Calu3 (cell line): ENCODE data around the gene NFX1. TPM values are rescaled to one million over a fixed set of nuclear protein-coding genes. Genes with fewer than 3 reads are reported as not detected.

Experiments
- BruUV-seq: library from RNA; stranded (reverse); fragments of 400-500 nt; replicated peaks from 2 replicates; lab custom pipeline; 2021; lab: Mats Ljungman, UMichigan
- CTCF ChIA-PET: fragments of 300-600 bp; sonication (Branson Sonifier 250); formaldehyde crosslinking; loops from one replicate; lab custom pipeline; 2022; ENCODE audit warnings: antibody characterized with exemption; lab: Charles Lee
- DNase-seq: peaks from one replicate; pipeline ENCODE4 v3.0.0; 2022
- H3K27ac Mint-ChIP-seq: one replicate; pipeline ENCODE4 v1.8.0; 2022; ENCODE audit warnings: mixed read lengths; ENCODE audit not compliant: unreplicated experiment
- H3K27me3 Mint-ChIP-seq: one replicate; pipeline ENCODE4 v1.8.0; 2022; ENCODE audit warnings: mixed read lengths; ENCODE audit not compliant: unreplicated experiment
- H3K36me3 Mint-ChIP-seq: one replicate; pipeline ENCODE4 v1.8.0; 2022; ENCODE audit warnings: mild to moderate bottlenecking, moderate library complexity, mixed read lengths; ENCODE audit not compliant: insufficient read depth, unreplicated experiment
- H3K4me1 Mint-ChIP-seq: one replicate; pipeline ENCODE4 v1.8.0; 2022; ENCODE audit warnings: mild to moderate bottlenecking, low read depth, mixed read lengths; ENCODE audit not compliant: unreplicated experiment
- H3K4me3 Mint-ChIP-seq: one replicate; pipeline ENCODE4 v1.8.0; 2022; ENCODE audit warnings: mild to moderate bottlenecking, low read depth, moderate library complexity, mixed read lengths; ENCODE audit not compliant: unreplicated experiment
- H3K9me3 Mint-ChIP-seq: one replicate; pipeline ENCODE4 v1.8.0; 2022; ENCODE audit warnings: low read depth, mixed read lengths; ENCODE audit not compliant: unreplicated experiment
- intact Hi-C: fragments of 100-400 bp; cut with micrococcal nuclease; formaldehyde crosslinking; loops from one replicate; pipeline ENCODE4 v1.10.0; 2022; ENCODE audit not compliant: unreplicated experiment
- total RNA-seq: library from RNA; stranded (reverse); gene quantifications from 2 replicates; pipeline ENCODE4 v1.2.3, GENCODE V29; 2022
- TF ChIP-seq, protein P1 (sequence below): fragments of 200-600 bp; IDR thresholded peaks from one replicate; pipeline ENCODE4 v1.8.0; 2022; ENCODE audit warnings: antibody characterized with exemption; ENCODE audit not compliant: unreplicated experiment

Gene NFX1
- total RNA-seq, 1 experiment from 2014 or later, result 27.3 TPM

DNA sequence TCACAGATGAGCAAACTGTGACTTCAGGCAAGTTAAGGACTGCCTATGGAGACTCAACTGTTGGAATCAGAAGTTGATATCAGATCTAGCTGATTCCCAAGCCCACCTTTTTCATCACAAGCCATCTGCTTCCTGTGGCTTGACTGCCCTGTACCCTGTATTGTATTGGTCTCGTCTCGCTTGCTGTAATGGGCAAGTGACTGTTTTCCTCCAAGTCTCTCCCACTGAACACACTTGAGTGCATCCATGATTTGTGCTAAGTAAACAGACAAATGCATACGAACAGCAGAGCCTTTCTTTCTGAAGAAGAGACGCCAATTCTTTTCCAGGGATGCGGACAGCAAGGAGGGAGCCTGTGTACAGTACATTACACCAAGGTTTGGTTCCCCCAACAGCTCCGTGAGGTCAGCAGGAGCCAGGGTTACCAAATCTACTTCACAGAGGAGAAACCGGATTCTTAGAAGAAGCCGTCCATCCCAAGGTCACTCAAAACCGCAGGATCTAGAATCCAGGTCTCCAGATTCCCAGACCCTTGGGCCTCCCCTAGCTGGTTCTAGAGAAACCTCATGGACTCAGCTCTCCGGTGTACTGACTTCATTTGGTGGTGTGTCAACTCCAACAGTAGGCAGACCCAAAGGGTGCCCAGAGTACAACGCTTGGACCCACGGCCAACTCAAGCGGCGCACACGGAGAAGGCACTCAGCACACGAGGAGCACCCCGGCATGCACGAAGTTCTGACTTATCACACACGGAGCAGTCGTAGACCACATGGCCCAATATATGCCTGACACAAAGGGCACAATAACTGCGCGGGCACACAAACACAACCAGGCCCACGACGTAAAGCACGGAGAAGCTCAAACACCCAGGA is 26.9 kb upstream of the NFX1 start:
- intact Hi-C loops, result loop anchor here (1.0 kb wide), 1 partner anchor 34 kb away; no protein-coding TSS in a partner anchor

DNA sequence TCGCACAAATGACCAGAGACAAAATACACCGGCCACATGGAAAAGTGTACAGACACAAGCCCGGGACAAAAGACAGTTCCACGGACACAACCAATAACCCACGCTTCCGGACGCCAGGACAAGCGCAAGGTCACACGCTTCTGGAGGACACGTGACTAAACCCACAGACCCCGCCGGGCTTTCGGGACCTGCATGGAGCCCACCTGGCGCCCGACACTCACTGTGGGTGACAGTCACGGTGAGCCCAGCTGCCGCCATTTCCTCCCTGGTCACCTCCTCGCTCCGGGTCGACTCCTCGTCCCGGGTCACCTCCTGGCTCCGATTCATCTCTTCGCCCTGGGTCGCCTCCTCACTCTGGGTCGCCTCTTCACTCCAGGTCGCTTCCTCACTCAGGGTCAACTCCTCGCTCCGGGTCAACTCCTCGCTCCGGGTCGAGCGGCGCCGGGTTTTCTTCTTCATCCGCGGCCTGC is 26.3 kb upstream of the NFX1 start:
- no TSS peak for BruUV-seq
- H3K4me3 Mint-ChIP-seq, result peak overlapping the region; percentile 85
- intact Hi-C loops, result loop anchor here (1.0 kb wide), 1 partner anchor 35 kb away; no protein-coding TSS in a partner anchor
- H3K4me1 Mint-ChIP-seq, result peaks cover 32% of the 10 kb centered on the region
- TF ChIP-seq, protein P1, sequence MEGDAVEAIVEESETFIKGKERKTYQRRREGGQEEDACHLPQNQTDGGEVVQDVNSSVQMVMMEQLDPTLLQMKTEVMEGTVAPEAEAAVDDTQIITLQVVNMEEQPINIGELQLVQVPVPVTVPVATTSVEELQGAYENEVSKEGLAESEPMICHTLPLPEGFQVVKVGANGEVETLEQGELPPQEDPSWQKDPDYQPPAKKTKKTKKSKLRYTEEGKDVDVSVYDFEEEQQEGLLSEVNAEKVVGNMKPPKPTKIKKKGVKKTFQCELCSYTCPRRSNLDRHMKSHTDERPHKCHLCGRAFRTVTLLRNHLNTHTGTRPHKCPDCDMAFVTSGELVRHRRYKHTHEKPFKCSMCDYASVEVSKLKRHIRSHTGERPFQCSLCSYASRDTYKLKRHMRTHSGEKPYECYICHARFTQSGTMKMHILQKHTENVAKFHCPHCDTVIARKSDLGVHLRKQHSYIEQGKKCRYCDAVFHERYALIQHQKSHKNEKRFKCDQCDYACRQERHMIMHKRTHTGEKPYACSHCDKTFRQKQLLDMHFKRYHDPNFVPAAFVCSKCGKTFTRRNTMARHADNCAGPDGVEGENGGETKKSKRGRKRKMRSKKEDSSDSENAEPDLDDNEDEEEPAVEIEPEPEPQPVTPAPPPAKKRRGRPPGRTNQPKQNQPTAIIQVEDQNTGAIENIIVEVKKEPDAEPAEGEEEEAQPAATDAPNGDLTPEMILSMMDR, result no peak
- peaks cover 48% of the 10 kb centered on the region for H3K36me3 Mint-ChIP-seq
- H3K9me3 Mint-ChIP-seq, result no peaks in the 10 kb centered on the region
- H3K27ac Mint-ChIP-seq, result peak overlapping the region; percentile 86
- DNase-seq, result no peak
- no peaks in the 10 kb centered on the region for H3K27me3 Mint-ChIP-seq
- CTCF ChIA-PET, result interaction anchor here (0.7 to 1.1 kb wide), 3 partner anchors 24 to 247 kb away, joined by 3 to 6 read pairs (median 4); partner anchors contain the start of gene SPINK4

More for the DNA sequence above, 26.9 kb upstream of the NFX1 start:
- Mint-ChIP-seq H3K9me3 (no peaks in the 10 kb centered on the region), H3K4me1 (peaks cover 32% of the 10 kb centered on the region), H3K4me3 (peak overlapping the region; percentile 85), H3K27me3 (no peaks in the 10 kb centered on the region), H3K36me3 (peaks cover 54% of the 10 kb centered on the region), H3K27ac (peak overlapping the region; percentile 86)
- DNase-seq, result no peak
- CTCF ChIA-PET, result interaction anchor here (0.6 to 1.1 kb wide), 2 partner anchors 23 to 57 kb away, joined by 3 to 6 read pairs; partner anchors contain the start of gene SPINK4
- no TSS peak for BruUV-seq
- TF ChIP-seq, protein P1, result no peak

DNA sequence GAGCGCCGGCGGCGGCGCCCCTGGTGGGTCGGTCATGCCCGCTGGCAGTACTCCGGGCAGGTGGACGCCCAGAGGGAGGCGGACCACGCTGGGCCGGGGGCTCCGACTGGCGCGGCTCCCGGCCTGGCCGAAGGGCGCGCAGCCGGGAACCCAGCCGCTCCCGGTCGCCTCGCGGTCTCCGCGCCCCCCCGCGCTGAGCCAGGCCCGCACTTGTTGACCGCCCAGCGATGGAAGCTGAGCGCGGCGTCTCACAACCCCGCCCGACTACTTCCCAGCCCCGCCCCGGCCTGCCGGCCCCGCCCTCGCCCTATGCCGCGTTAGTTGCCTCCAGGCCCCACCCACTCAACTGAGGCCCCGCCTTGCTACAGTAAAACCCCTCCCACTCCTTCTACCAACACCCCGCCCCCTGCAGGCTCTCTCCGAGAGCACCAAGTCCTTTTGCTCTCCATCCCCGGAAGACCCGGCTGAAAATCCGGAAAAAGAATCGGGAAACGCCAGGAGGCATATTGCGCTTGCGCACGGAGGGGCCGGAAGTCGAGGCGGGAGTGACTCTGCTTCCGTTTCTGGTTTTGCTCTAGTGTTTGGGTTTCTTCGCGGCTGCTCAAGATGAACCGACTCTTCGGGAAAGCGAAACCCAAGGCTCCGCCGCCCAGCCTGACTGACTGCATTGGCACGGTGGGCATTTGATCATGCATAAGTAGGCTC is 25.7 kb upstream of the NFX1 start, which contains the start of the genes BAG1 and CHMP5:
BAG1 (minus strand) TSS at position 236 of the 705 bp plus-strand sequence.
CHMP5 (plus strand) TSS at position 577 of the 705 bp plus-strand sequence; CDS start at position 607, 30 bp downstream.
- TF ChIP-seq, protein P1, result no peak
- intact Hi-C loops, result loop anchor here (1.0 kb wide), 1 partner anchor 35 kb away; no protein-coding TSS in a partner anchor
- Mint-ChIP-seq H3K27ac (peak within 1 kb of the TSS; percentile 86), H3K36me3 (peaks cover 42% of the 10 kb centered on the region), H3K4me3 (peak within 1 kb of the TSS; percentile 85), H3K4me1 (peaks cover 32% of the 10 kb centered on the region), H3K27me3 (no peaks in the 10 kb centered on the region), H3K9me3 (no peaks in the 10 kb centered on the region)
- BruUV-seq, result no TSS peak
- CTCF ChIA-PET, result interaction anchor here (0.7 to 1.1 kb wide), 3 partner anchors 25 to 246 kb away, joined by 3 to 6 read pairs (median 4); partner anchors contain the start of gene SPINK4
- peak; percentile 97 for DNase-seq
